ENCODE data around the gene HAPLN2.

DNA sequence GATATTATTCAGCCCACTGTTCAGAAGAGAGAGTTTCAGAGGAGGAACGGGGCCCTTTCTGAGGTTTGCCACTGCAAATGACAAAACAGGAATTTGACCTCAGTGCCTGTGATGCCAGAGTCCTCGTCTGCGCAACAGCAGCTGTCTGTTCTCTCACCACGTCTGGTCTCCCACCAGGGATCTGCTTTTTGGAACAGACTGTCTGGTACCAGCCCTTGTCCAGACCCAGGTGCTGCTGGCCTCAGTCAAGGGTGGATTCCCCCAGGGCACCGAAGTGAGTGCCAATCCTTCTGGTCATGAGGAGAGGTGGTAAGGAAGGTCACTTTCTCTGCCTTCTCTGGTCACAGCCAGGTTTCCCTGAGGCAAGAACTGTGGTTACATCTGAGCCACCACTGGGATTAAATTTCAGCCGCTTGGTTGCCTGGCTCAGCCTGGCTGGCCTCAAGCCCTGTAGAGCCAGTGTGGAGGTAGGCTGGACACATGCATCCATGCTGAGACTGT lies 20.4 kb downstream of the HAPLN2 start:
- TF ChIP-seq, protein P1, sequence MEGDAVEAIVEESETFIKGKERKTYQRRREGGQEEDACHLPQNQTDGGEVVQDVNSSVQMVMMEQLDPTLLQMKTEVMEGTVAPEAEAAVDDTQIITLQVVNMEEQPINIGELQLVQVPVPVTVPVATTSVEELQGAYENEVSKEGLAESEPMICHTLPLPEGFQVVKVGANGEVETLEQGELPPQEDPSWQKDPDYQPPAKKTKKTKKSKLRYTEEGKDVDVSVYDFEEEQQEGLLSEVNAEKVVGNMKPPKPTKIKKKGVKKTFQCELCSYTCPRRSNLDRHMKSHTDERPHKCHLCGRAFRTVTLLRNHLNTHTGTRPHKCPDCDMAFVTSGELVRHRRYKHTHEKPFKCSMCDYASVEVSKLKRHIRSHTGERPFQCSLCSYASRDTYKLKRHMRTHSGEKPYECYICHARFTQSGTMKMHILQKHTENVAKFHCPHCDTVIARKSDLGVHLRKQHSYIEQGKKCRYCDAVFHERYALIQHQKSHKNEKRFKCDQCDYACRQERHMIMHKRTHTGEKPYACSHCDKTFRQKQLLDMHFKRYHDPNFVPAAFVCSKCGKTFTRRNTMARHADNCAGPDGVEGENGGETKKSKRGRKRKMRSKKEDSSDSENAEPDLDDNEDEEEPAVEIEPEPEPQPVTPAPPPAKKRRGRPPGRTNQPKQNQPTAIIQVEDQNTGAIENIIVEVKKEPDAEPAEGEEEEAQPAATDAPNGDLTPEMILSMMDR (IDR thresholded peaks at IDR 0.05) = no peak
- TF ChIP-seq POLR2A (IDR thresholded peaks at IDR 0.05) = no peak

All from thyroid gland (tissue), 4 donors.